ENCODE data around the gene FRMD3.

DNA sequence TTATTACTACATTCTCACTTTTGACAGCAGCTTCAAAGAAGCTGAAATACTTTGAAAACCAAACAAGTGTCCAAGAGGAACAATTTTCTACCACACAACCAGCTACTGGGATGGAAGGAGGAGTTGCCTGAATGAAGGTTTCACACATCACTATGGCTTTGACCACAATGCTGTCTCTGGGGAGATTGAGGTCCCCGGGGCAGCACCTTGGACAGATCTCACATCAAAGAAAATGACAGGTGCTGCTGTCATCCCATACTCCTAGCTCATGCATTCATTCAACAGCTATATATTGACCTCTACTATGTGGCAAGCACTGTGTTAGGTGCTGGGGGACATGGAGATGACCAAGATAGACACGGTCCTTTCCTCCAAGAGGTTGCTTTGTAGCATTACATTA is 242.1 kb downstream of the FRMD3 start:
- no peak for TF ChIP-seq POLR2A (IDR thresholded peaks at IDR 0.05)
- TF ChIP-seq, protein P1, sequence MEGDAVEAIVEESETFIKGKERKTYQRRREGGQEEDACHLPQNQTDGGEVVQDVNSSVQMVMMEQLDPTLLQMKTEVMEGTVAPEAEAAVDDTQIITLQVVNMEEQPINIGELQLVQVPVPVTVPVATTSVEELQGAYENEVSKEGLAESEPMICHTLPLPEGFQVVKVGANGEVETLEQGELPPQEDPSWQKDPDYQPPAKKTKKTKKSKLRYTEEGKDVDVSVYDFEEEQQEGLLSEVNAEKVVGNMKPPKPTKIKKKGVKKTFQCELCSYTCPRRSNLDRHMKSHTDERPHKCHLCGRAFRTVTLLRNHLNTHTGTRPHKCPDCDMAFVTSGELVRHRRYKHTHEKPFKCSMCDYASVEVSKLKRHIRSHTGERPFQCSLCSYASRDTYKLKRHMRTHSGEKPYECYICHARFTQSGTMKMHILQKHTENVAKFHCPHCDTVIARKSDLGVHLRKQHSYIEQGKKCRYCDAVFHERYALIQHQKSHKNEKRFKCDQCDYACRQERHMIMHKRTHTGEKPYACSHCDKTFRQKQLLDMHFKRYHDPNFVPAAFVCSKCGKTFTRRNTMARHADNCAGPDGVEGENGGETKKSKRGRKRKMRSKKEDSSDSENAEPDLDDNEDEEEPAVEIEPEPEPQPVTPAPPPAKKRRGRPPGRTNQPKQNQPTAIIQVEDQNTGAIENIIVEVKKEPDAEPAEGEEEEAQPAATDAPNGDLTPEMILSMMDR (IDR thresholded peaks at IDR 0.05 in 8 of 11, conservative IDR thresholded peaks at IDR 0.05 in 3 of 11): no peak
